ENCODE results near the gene MYO18B. TPM values are rescaled to one million over a fixed set of nuclear protein-coding genes. Genes with fewer than 3 reads are reported as not detected.

The MYO18B gene
- total and polyA plus RNA-seq, 2 of the 8 experiments (the other 6 are each of a cell fraction or from before 2014, with no cell fraction given), result 0.62 to 0.78 TPM

- Histone ChIP-seq H2AFZ (ENCODE audit: low read length) (no peak overlapping the region), H2AK5ac (ENCODE audit: low read depth, low read length) (no peak overlapping the region), H3K9ac (replicated peaks in 1 of 4; ENCODE audit: extremely low read depth in 1 of 4, low read depth in 3 of 4, low read length in 3 of 4) (no peak overlapping the region), H3K4me1 (replicated peaks in 1 of 4; ENCODE audit: control insufficient read depth in 3 of 4, insufficient read depth in 4 of 4, low read length in 3 of 4) (no peaks in the 10 kb centered on the region), H2BK20ac (ENCODE audit: low read length) (no peak overlapping the region), H3K23me2 (ENCODE audit: low read depth, low read length) (peaks cover 1% of the 10 kb centered on the region; the same call in 1 of the 2 replicates), H2BK120ac (replicated peaks; ENCODE audit: low read depth, low read length) (no peak overlapping the region), H3K4me3 (ENCODE audit: extremely low read depth in 1 of 4, insufficient read depth in 2 of 4, low read depth in 3 of 4, low read length in 4 of 4) (no peak overlapping the region), H2BK5ac (ENCODE audit: low read depth, low read length) (no peak overlapping the region), H4K20me1 (replicated peaks in 1 of 2; ENCODE audit: control insufficient read depth in 1 of 2, insufficient read depth in 2 of 2, low read length in 2 of 2) (no peaks in the 10 kb centered on the region), H3K4me2 (ENCODE audit: insufficient read depth in 1 of 2, low read depth in 2 of 2, low read length in 2 of 2) (no peak overlapping the region), H3K56ac (replicated peaks; ENCODE audit: insufficient read length, low read depth, low read length) (no peak overlapping the region), H3K27ac (ENCODE audit: low read depth, low read length) (no peak overlapping the region), H2BK12ac (ENCODE audit: low read depth, low read length) (no peak overlapping the region), H3K14ac (ENCODE audit: insufficient read length) (no peak overlapping the region), H2BK15ac (ENCODE audit: low read length) (no peak overlapping the region), H4K91ac (replicated peaks; ENCODE audit: insufficient read length, low read length) (no peak overlapping the region), H4K5ac (ENCODE audit: insufficient read length, low read depth, low read length) (no peak overlapping the region), H3K9me3 (ENCODE audit: insufficient read depth in 2 of 2, low read depth in 1 of 2, low read length in 1 of 2) (no peaks in the 10 kb centered on the region), H3K23ac (ENCODE audit: insufficient read length) (no peak overlapping the region), H3K18ac (ENCODE audit: extremely low read depth, low read length) (no peak overlapping the region), H3K27me3 (replicated peaks in 1 of 4; ENCODE audit: control insufficient read depth in 3 of 4, extremely low read depth in 1 of 4, insufficient read depth in 3 of 4, low read length in 3 of 4) (no peaks in the 10 kb centered on the region), H4K8ac (ENCODE audit: extremely low read depth, insufficient read depth, low read length) (no peak overlapping the region), H3K79me2 (ENCODE audit: control insufficient read depth in 1 of 2, insufficient read depth in 2 of 2, low read length in 2 of 2) (no peaks in the 10 kb centered on the region), H3K4ac (replicated peaks; ENCODE audit: insufficient read length, low read depth, low read length) (no peak overlapping the region), H3K36me3 (ENCODE audit: control insufficient read depth in 2 of 4, insufficient read depth in 4 of 4, low read length in 3 of 4) (no peaks in the 10 kb centered on the region), H3K79me1 (ENCODE audit: low read depth, low read length) (no peaks in the 10 kb centered on the region)
- TF ChIP-seq EP300 (IDR thresholded peaks at IDR 0.05; ENCODE audit: borderline replicate concordance in 1 of 2, low read depth in 2 of 2, low read length in 2 of 2), result no peak
- no peak for TF ChIP-seq RFX5 (IDR thresholded peaks at IDR 0.05; ENCODE audit: borderline replicate concordance, low read depth, low read length)
- TF ChIP-seq CREB1 (IDR thresholded peaks at IDR 0.05), result no peak
- POLR2A ChIA-PET (ENCODE audit: partially characterized antibody), result no interaction called here
- DNase-seq (ENCODE audit: low read depth in 1 of 2, low spot score in 2 of 2) (no peak), FAIRE-seq (no peak)
- 90% methylated on average over 2 of the region's 2 CpGs; no CpG with 5 or more reads in 1 of the 2 experiments for WGBS, 2 experiments (ENCODE audit: extremely low coverage in 1 of 2, insufficient coverage in 1 of 2, insufficient read length in 1 of 2, insufficient replicate concordance in 2 of 2, low coverage in 1 of 2, low lambda C conversion rate in 2 of 2, missing lambda C conversion rate in 1 of 2)
- CTCF ChIA-PET (ENCODE audit: partially characterized antibody), result no interaction called here
Measured at GRCh38 chr22:26002456-26002855, 260.5 kb downstream of the MYO18B start.
